Transverse colon (tissue), 4 donors: ENCODE data around the gene CYP11A1. TPM values are rescaled to one million over a fixed set of nuclear protein-coding genes. Genes with fewer than 3 reads are reported as not detected.

ENCODE experiments used
- DNase-seq: peaks from one replicate; pipeline ENCODE4 v3.0.0-alpha.2; 2019
- H3K27ac ChIP-seq, 4 donors: fragments of 200-600 bp; sonication (generic); 2 replicates each; pipeline ENCODE4 v1.5.1; 2016 to 2018; ENCODE audit warnings: inconsistent platforms in 4 of 4
- H3K27me3 ChIP-seq: fragments of 200-600 bp; sonication (generic); 2 replicates; pipeline ENCODE4 v1.5.1; 2017; ENCODE audit warnings: inconsistent platforms
- H3K36me3 ChIP-seq, 4 donors: fragments of 200-600 bp; sonication (generic); 2 replicates each; pipeline ENCODE4 v1.5.1; 2017 to 2019; ENCODE audit warnings: inconsistent platforms in 4 of 4
- H3K4me1 ChIP-seq, 4 donors: fragments of 200-600 bp; sonication (generic); 2 replicates each; pipeline ENCODE4 v1.5.1; 2017 to 2020; ENCODE audit warnings: inconsistent platforms in 4 of 4
- H3K4me3 ChIP-seq, 4 donors: fragments of 200-600 bp; sonication (generic); 1 replicate in 1 of 4; 2 replicates in 3 of 4; pipeline versions ENCODE4 v1.5.1 to v1.6.1; 2017 to 2019; ENCODE audit warnings: inconsistent platforms in 4 of 4
- H3K9me3 ChIP-seq, 2 donors: fragments of 200-600 bp; sonication (generic); 2 replicates each; pipeline ENCODE4 v1.5.1; 2017 to 2019; ENCODE audit warnings: inconsistent platforms in 2 of 2
- CTCF ChIP-seq, 5 experiments: fragments of 200-600 bp in 3 of 5; fragments of 450-650 bp in 2 of 5; sonication (generic) in 3 of 5; IDR thresholded peaks; 1 replicate in 2 of 5; 2 replicates in 3 of 5; pipeline ENCODE4 v1.5.1; 2016 to 2017; ENCODE audit warnings: antibody characterized with exemption in 5 of 5, inconsistent platforms in 3 of 5, mild to moderate bottlenecking in 2 of 5, moderate library complexity in 1 of 5
- EP300 ChIP-seq: sonication (generic); formaldehyde crosslinking; IDR thresholded peaks from one replicate; pipeline ENCODE4 v1.6.1; 2017; ENCODE audit warnings: antibody characterized with exemption, low read depth
- POLR2A ChIP-seq: fragments of 450-650 bp; IDR thresholded peaks from one replicate; pipeline ENCODE4 v1.6.1; 2016; ENCODE audit warnings: antibody characterized with exemption, mild to moderate bottlenecking, moderate library complexity
- POLR2AphosphoS5 ChIP-seq, 3 donors: sonication (generic); formaldehyde crosslinking; IDR thresholded peaks; one replicate each; pipeline ENCODE4 v1.6.1; 2016; ENCODE audit warnings: antibody characterized with exemption in 3 of 3
- WGBS, 2 donors: methylation state at CpG; one replicate each; pipeline ENCODE4 v1.1.5; 2018; ENCODE audit warnings: low coverage in 1 of 2; 5-methylcytosine and 5-hydroxymethylcytosine counted together
- in situ Hi-C, 4 donors: fragments of 200-750 bp; cut with MboI; loops; one replicate each; pipeline versions ENCODE4 v1.15.0 to v1.15.1; 2017; ENCODE audit warnings: low sequenced_read_pairs in 3 of 4, low pct_ligation_motif_present in 1 of 4, low pct_unique_long_range_greater_than_20kb in 1 of 4
- intact Hi-C: fragments of 100-400 bp; cut with DNase I; formaldehyde crosslinking; loops from one replicate; pipeline ENCODE4 v1.15.1; 2023; ENCODE audit warnings: low total_unique reads
- total RNA-seq, 4 donors: library from RNA; depleted of rRNA; stranded (reverse); fragments of >200 nt; gene quantifications; one replicate each; pipeline ENCODE4 v1.1.0, GENCODE V29; 2016

CYP11A1 gene
- total RNA-seq, 4 donors from 2014 or later, result 0.40 to 0.79 TPM; not detected in 2

- peak overlapping the region; percentile 33 to 57 (median 46) for H3K27ac ChIP-seq
Observed at GRCh38 chr15:74373731-74374647, 6.5 kb upstream of the CYP11A1 start.

GRCh38 chr15:74373056-74373650 is 5.7 kb upstream of the CYP11A1 start:
- Histone ChIP-seq H3K36me3 (no peaks in the 10 kb centered on the region), H3K4me3 (no peak overlapping the region), H3K27me3 (peaks cover 18% of the 10 kb centered on the region), H3K4me1 (peaks cover 9 to 19% (median 13%) of the 10 kb centered on the region in 4 donors), H3K9me3 (no peaks in the 10 kb centered on the region), H3K27ac (no peak overlapping the region)
- in situ Hi-C loops (no loop called here), intact Hi-C loops (no loop called here)
- no peak for DNase-seq
- WGBS, 2 donors, result 46 to 81% methylated on average over 4 to 13 of the region's 13 CpGs
- TF ChIP-seq POLR2A, result no peak
- no peak for TF ChIP-seq EP300
- TF ChIP-seq CTCF (IDR thresholded peaks at IDR 0.05), result no peak
- no peak for TF ChIP-seq POLR2AphosphoS5 (IDR thresholded peaks at IDR 0.05)

More at GRCh38 chr15:74373731-74374647, 6.5 kb upstream of the CYP11A1 start:
- H3K36me3 ChIP-seq, result no peaks in the 10 kb centered on the region
- peak; percentile 95 for DNase-seq
- in situ Hi-C loops, result no loop called here
- peaks cover 13% of the 10 kb centered on the region for H3K27me3 ChIP-seq
- whole genome bisulfite sequencing, 2 donors, result 1% methylated on average over 47 of the region's 62 CpGs; no CpG with 5 or more reads in 1 of the 2 donors
- no peaks in the 10 kb centered on the region for H3K9me3 ChIP-seq
- intact Hi-C loops, result no loop called here
- H3K4me1 ChIP-seq, result peaks cover 9 to 19% (median 13%) of the 10 kb centered on the region in 4 donors
- H3K4me3 ChIP-seq, result peak overlapping the region; percentile 38 to 70 (median 47)
- TF ChIP-seq EP300 (no peak), POLR2AphosphoS5 (IDR thresholded peaks at IDR 0.05) (no peak), CTCF (IDR thresholded peaks at IDR 0.05) (peak; percentile 80 to 93 (median 83))

GRCh38 chr15:74370471-74370870 is 3.0 kb upstream of the CYP11A1 start:
- no peak for TF ChIP-seq POLR2A
- TF ChIP-seq EP300, result no peak
- no peak for TF ChIP-seq POLR2AphosphoS5 (IDR thresholded peaks at IDR 0.05)
- TF ChIP-seq CTCF (IDR thresholded peaks at IDR 0.05), result no peak
- Histone ChIP-seq H3K36me3 (no peaks in the 10 kb centered on the region), H3K4me3 (no peak overlapping the region), H3K27ac (no peak overlapping the region), H3K4me1 (peaks cover 12 to 29% (median 24%) of the 10 kb centered on the region in 4 donors), H3K27me3 (peaks cover 44% of the 10 kb centered on the region), H3K9me3 (no peaks in the 10 kb centered on the region)
- DNase-seq, result no peak
- intact Hi-C loops, result no loop called here
- in situ Hi-C loops, result no loop called here
- 83 to 100% methylated on average over 1 to 5 of the region's 5 CpGs for WGBS, 2 donors

GRCh38 chr15:74369756-74370155 is 2.3 kb upstream of the CYP11A1 start:
- H3K4me1 ChIP-seq, result peaks cover 8 to 27% (median 20%) of the 10 kb centered on the region in 4 donors
- H3K27ac ChIP-seq, result no peak overlapping the region
- WGBS, 2 donors, result 53% methylated on average over 2 of the region's 2 CpGs; no CpG with 5 or more reads in 1 of the 2 donors
- no peaks in the 10 kb centered on the region for H3K36me3 ChIP-seq
- no peak for DNase-seq
- H3K27me3 ChIP-seq, result peaks cover 52% of the 10 kb centered on the region
- intact Hi-C loops (no loop called here), in situ Hi-C loops (no loop called here)
- H3K9me3 ChIP-seq, result no peaks in the 10 kb centered on the region
- TF ChIP-seq POLR2AphosphoS5 (IDR thresholded peaks at IDR 0.05) (no peak), EP300 (no peak), POLR2A (no peak), CTCF (IDR thresholded peaks at IDR 0.05) (no peak)
- no peak overlapping the region for H3K4me3 ChIP-seq
